HepG2 (cell line): ENCODE data around the gene STN1. TPM values are rescaled to one million over a fixed set of nuclear protein-coding genes. Genes with fewer than 3 reads are reported as not detected.
A peak's percentile ranks its signal among the peaks of the same experiment; 100 is the strongest.

Experiments used
- ATAC-seq: fragments of 200-7000 bp; cut with Tn5 transposase; 3 replicates; pipeline ENCODE4 v1.9.1; 2020; ENCODE audit warnings: mild to moderate bottlenecking, moderate library complexity
- BruUV-seq: library from RNA; stranded (reverse); fragments of 400-500 nt; replicated peaks from 2 replicates; lab custom pipeline; 2021; lab: Mats Ljungman, UMichigan
- CTCF ChIA-PET: fragments of 300-600 bp; formaldehyde crosslinking; extraction: SDS; loops from one replicate; lab custom pipeline; 2021; ENCODE audit warnings: low total read pairs, inconsistent platforms, low intra/inter-chr PET ratio; lab: Yijun Ruan, JAX
- POLR2A ChIA-PET: fragments of 350-600 bp; sonication (Branson Sonifier 250); formaldehyde crosslinking; loops from one replicate; lab custom pipeline; 2020; ENCODE audit warnings: antibody characterized with exemption, inconsistent platforms; lab: Yijun Ruan, JAX
- DNase-seq: peaks from one replicate; pipeline ENCODE4 v3.0.0-alpha.2; 2015; ENCODE audit warnings: low spot score
- FAIRE-seq: peaks from 3 replicates; lab custom pipeline; 2011; peaks lifted over from hg19 to GRCh38; lab: Jason Lieb, UNC
- H2AFZ ChIP-seq: one replicate; pipeline ENCODE4 v1.6.1; 2011; ENCODE audit warnings: low read length, inconsistent platforms
- H3K27ac ChIP-seq: fragments of 300-600 bp; 3 replicates; pipeline ENCODE4 v1.8.0; 2011; ENCODE audit warnings: mixed run types, mild to moderate bottlenecking, mixed read lengths, low read length, inconsistent platforms; ENCODE audit not compliant: insufficient read depth; ENCODE audit errors: extremely low read length
- H3K27me3 ChIP-seq, 2 experiments: fragments of 200-600 bp in 1 of 2; 2 replicates in 1 of 2; 3 replicates in 1 of 2; pipeline versions ENCODE4 v1.6.0 to v1.8.0; 2011; ENCODE audit warnings: low read length in 2 of 2, mild to moderate bottlenecking in 2 of 2, moderate library complexity in 2 of 2, inconsistent platforms in 1 of 2; ENCODE audit not compliant: insufficient read depth in 2 of 2, control insufficient read depth in 1 of 2
- H3K36me3 ChIP-seq, 2 experiments: fragments of 200-600 bp in 1 of 2; replicated peaks in 1 of 2; 2 replicates in 1 of 2; 3 replicates in 1 of 2; pipeline versions ENCODE4 v1.5.1 to v1.8.0; 2011; ENCODE audit warnings: low read length in 2 of 2, inconsistent platforms in 1 of 2; ENCODE audit not compliant: insufficient read depth in 2 of 2, control insufficient read depth in 1 of 2
- H3K4me1 ChIP-seq: 2 replicates; pipeline ENCODE4 v1.5.1; 2012; ENCODE audit warnings: low read length, inconsistent platforms; ENCODE audit not compliant: insufficient read depth
- H3K4me2 ChIP-seq: 2 replicates; pipeline ENCODE4 v1.6.0; 2011; ENCODE audit warnings: low read depth, low read length, inconsistent platforms
- H3K4me3 ChIP-seq, 3 experiments: fragments of 200-600 bp in 1 of 3; sonication (generic), shearing (Covaris generic) in 1 of 3; replicated peaks in 1 of 3; 2 replicates each; pipeline ENCODE4 v1.5.1; 2011 to 2016; ENCODE audit warnings: low read length in 3 of 3, inconsistent platforms in 2 of 3, low read depth in 2 of 3, mild to moderate bottlenecking in 2 of 3, control low read depth in 1 of 3, mixed read lengths in 1 of 3; ENCODE audit not compliant: insufficient read depth in 1 of 3
- H3K79me2 ChIP-seq: one replicate; pipeline ENCODE4 v1.6.1; 2011; ENCODE audit warnings: low read length, inconsistent platforms; ENCODE audit not compliant: insufficient read depth
- H3K9ac ChIP-seq: 2 replicates; pipeline ENCODE4 v1.6.0; 2011; ENCODE audit warnings: mild to moderate bottlenecking, low read depth, low read length, inconsistent platforms; ENCODE audit not compliant: insufficient read depth
- H3K9me3 ChIP-seq: 2 replicates; pipeline ENCODE4 v1.5.1; 2012; ENCODE audit warnings: mild to moderate bottlenecking, low read length
- H4K20me1 ChIP-seq: 2 replicates; pipeline ENCODE4 v1.6.0; 2011; ENCODE audit warnings: inconsistent platforms, mild to moderate bottlenecking, low read length, moderate library complexity; ENCODE audit not compliant: insufficient read depth
- HNRNPK ChIP-seq: fragments of 200-400 bp; formaldehyde crosslinking; IDR thresholded peaks from 2 replicates; pipeline ENCODE4 v1.6.1; 2018; ENCODE audit warnings: low read length, low read depth, moderate library complexity, mild to moderate bottlenecking; ENCODE audit not compliant: poor library complexity, severe bottlenecking
- NFAT5 ChIP-seq: sonication (generic); formaldehyde crosslinking; IDR thresholded peaks from 2 replicates; pipeline ENCODE4 v1.4.0; 2020; ENCODE audit warnings: missing genetic modification reagents
- SOX13 ChIP-seq, 3 experiments: fragments of 450-650 bp in 1 of 3; sonication (generic) in 1 of 3; formaldehyde crosslinking in 1 of 3; IDR thresholded peaks in 2 of 3; conservative IDR thresholded peaks in 1 of 3; 2 replicates each; pipeline versions ENCODE4 v1.5.0 to v1.6.1; 2016 to 2020; ENCODE audit warnings: antibody characterized with exemption in 1 of 3, mild to moderate bottlenecking in 1 of 3, missing compliant biosample characterization in 1 of 3, missing genetic modification reagents in 1 of 3, moderate library complexity in 1 of 3
- ZFAT ChIP-seq: sonication (generic); formaldehyde crosslinking; conservative IDR thresholded peaks from 2 replicates; pipeline ENCODE4 v1.8.1; 2023; ENCODE audit warnings: missing genetic modification reagents, inconsistent platforms
- WGBS: methylation state at CpG from one replicate; pipeline ENCODE4 v1.1.6; 2017; ENCODE audit warnings: low lambda C conversion rate; 5-methylcytosine and 5-hydroxymethylcytosine counted together
- in situ Hi-C: cut with HindIII; loops from 2 replicates; pipeline ENCODE4 v1.10.0; 2017; ENCODE audit warnings: low pct_unique_long_range_greater_than_20kb; ENCODE audit not compliant: extremely low pct_ligation_motif_present
- intact Hi-C: fragments of 100-400 bp; cut with micrococcal nuclease; formaldehyde crosslinking; loops from one replicate; pipeline ENCODE4 v1.10.0; 2022; ENCODE audit not compliant: unreplicated experiment
- polyA plus RNA-seq, 8 experiments: library from polyadenylated mRNA; depleted of rRNA in 3 of 8; stranded (reverse) in 7 of 8; unstranded in 1 of 8; fragments of >200 nt; fragmentation: Illumina TruSeq in 4 of 8; extraction: Trizol in 4 of 8; gene quantifications; 2 replicates each; pipeline versions ENCODE4 v1.2.1 to v1.2.3, GENCODE V29; 2011 to 2016; ENCODE audit warnings: low read depth in 4 of 8, missing spikeins in 1 of 8, mixed read lengths in 1 of 8; ENCODE audit not compliant: insufficient read depth in 1 of 8
- total RNA-seq, 5 experiments: library from RNA; depleted of rRNA; stranded (reverse); fragments of >200 nt; fragmentation: Illumina TruSeq; extraction: Trizol; gene quantifications; 2 replicates each; pipeline ENCODE4 v1.2.3, GENCODE V29; 2016; ENCODE audit warnings: low read depth in 1 of 5
- TF ChIP-seq, protein P1 (sequence below): sonication (generic); formaldehyde crosslinking; IDR thresholded peaks from 2 replicates; pipeline ENCODE4 v1.4.0; 2020; ENCODE audit warnings: missing genetic modification reagents

The STN1 gene
- total and polyA plus RNA-seq, 2 of the 13 experiments (the other 11 are each of a cell fraction or from before 2014, with no cell fraction given) = 17.6 to 22.7 TPM

DNA sequence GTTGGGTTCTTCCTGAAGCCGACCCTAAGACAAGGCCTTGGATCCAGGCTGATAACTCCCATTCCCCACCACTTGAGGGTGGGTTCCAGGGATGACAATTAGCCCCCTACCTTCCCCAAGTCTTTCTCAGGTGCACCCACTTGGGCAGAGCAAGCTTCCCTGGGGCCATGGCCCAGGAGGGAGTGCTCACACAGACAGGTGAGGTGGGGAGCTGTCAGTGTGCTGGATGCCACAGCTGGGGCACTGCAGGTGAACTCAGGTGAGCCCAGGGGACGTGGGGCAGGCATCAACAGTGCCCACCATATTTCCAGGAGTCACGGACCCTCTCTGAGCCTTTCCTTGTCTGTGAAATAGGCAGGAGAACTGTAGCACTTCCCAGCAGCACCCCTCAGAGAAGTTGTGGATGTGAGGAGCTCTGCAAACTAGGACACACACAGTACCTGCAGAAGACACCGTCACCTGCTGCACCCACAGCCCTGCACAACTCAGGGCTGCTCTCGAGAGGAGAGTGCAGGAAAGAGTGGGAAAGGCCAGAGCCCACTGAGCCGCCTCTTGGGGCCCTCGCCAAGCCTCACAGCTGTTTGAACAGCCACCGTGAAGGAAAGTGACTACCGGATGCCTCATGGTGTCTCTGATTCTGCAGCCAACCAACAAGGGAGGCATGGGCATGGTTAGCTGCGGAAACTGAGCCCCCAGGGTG, 80.5 kb downstream of the STN1 start (continued):
- TF ChIP-seq, protein P1, sequence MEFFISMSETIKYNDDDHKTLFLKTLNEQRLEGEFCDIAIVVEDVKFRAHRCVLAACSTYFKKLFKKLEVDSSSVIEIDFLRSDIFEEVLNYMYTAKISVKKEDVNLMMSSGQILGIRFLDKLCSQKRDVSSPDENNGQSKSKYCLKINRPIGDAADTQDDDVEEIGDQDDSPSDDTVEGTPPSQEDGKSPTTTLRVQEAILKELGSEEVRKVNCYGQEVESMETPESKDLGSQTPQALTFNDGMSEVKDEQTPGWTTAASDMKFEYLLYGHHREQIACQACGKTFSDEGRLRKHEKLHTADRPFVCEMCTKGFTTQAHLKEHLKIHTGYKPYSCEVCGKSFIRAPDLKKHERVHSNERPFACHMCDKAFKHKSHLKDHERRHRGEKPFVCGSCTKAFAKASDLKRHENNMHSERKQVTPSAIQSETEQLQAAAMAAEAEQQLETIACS (CRISPR knock-in tag) = no peak
- no peak for TF ChIP-seq HNRNPK
- no peak for TF ChIP-seq NFAT5

DNA sequence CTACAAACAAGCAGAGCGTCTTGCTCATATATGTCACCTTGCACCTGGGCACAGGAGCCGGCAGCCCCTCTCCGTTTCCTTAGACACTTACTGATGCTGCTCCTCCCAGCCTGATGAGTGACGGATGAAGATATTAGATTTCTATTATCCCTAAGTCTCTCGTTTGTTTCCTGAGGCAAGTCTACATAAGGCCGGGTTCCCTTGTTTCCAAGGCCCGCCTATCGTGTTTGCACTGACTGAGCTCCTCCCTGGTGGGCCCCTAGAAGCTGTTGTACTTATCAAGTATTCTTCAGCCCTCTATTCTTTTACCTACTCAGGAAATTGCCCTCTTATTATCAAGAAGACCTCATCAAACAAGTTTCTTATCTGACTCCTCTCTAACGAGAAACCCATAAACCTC, 81.1 kb downstream of the STN1 start:
- no peak for FAIRE-seq
- DNase-seq = no peak
- no peaks in the 10 kb centered on the region for H3K27me3 ChIP-seq
- TF ChIP-seq ZFAT (CRISPR knock-in tag) = no peak
- TF ChIP-seq SOX13 (IDR thresholded peaks at IDR 0.05) = no peak
- TF ChIP-seq SOX13 (CRISPR knock-in tag; conservative IDR thresholded peaks at IDR 0.05 in 1 of 2, IDR thresholded peaks at IDR 0.05 in 1 of 2) = 0 out of 4 replicates have a peak, but pooled peaks of 1 of the 2 experiments have one; percentile 8
- ChIA-PET CTCF (no interaction called here), POLR2A (interaction anchor here (1.0 to 1.9 kb wide), 4 partner anchors 10 to 43 kb away, joined by 3 to 11 read pairs (median 4); no protein-coding TSS in a partner anchor)
- 60% methylated on average over 9 of the region's 9 CpGs for WGBS
- peak overlapping the region; percentile 4 for H3K27ac ChIP-seq
- H2AFZ ChIP-seq = no peak overlapping the region
- no peak overlapping the region for H3K4me3 ChIP-seq
- ATAC-seq = no peak; the same call in 2 of the 3 replicates
- H3K36me3 ChIP-seq = peaks cover 0 to 5% of the 10 kb centered on the region in 2 experiments; a peak in 2 of 5 replicates
- no peak overlapping the region for H3K9ac ChIP-seq
- peaks cover 95% of the 10 kb centered on the region for H3K79me2 ChIP-seq
- BruUV-seq = no TSS peak
- no peaks in the 10 kb centered on the region for H3K9me3 ChIP-seq
- H3K4me2 ChIP-seq = 0 out of 2 replicates have a peak overlapping the region, but pooled peaks have one; percentile 14
- H4K20me1 ChIP-seq = peaks cover 33% of the 10 kb centered on the region
- in situ Hi-C loops (no loop called here), intact Hi-C loops (no loop called here)
- peaks cover 94% of the 10 kb centered on the region for H3K4me1 ChIP-seq
